K562 (cell line): ENCODE data around the gene PODNL1. TPM values are rescaled to one million over a fixed set of nuclear protein-coding genes. Genes with fewer than 3 reads are reported as not detected.

Source experiments
- ADNP ChIP-seq: fragments of 200-800 bp; sonication (Bioruptor generic); IDR thresholded peaks from 2 replicates; pipeline ENCODE4 v1.6.1; 2016; ENCODE audit warnings: missing genetic modification characterization, missing compliant biosample characterization
- BCOR ChIP-seq: fragments of 450-650 bp; IDR thresholded peaks from 2 replicates; pipeline ENCODE4 v1.6.1; 2016
- CHD4 ChIP-seq: fragments of 200-600 bp; sonication (generic); IDR thresholded peaks from 3 replicates; pipeline ENCODE4 v1.6.1; 2012; ENCODE audit warnings: low read depth, mild to moderate bottlenecking, mixed read lengths, low read length, inconsistent platforms; ENCODE audit not compliant: insufficient read depth, insufficient replicate concordance, poor library complexity, severe bottlenecking
- DPF2 ChIP-seq: fragments of 450-650 bp; IDR thresholded peaks from 2 replicates; pipeline ENCODE4 v1.6.1; 2016
- FOXP1 ChIP-seq: sonication (generic); formaldehyde crosslinking; IDR thresholded peaks from 2 replicates; pipeline ENCODE4 v1.8.0; 2022; ENCODE audit warnings: mild to moderate bottlenecking, missing genetic modification reagents
- HDAC2 ChIP-seq: fragments of 450-650 bp; IDR thresholded peaks from 2 replicates; pipeline ENCODE4 v1.6.1; 2016; ENCODE audit warnings: mild to moderate bottlenecking
- MGA ChIP-seq: fragments of 450-650 bp; IDR thresholded peaks from 2 replicates; pipeline ENCODE4 v1.6.1; 2016; ENCODE audit warnings: mild to moderate bottlenecking, moderate library complexity
- MIER1 ChIP-seq: fragments of 450-650 bp; IDR thresholded peaks from 2 replicates; pipeline ENCODE4 v1.6.1; 2016; ENCODE audit warnings: antibody characterized with exemption, mild to moderate bottlenecking, low read depth
- NFE2L1 ChIP-seq: fragments of 450-650 bp; IDR thresholded peaks from 2 replicates; pipeline ENCODE4 v1.6.1; 2016; ENCODE audit warnings: missing genetic modification characterization, low read depth, mild to moderate bottlenecking, missing compliant biosample characterization, moderate library complexity, borderline replicate concordance
- PCBP1 ChIP-seq: fragments of 200-400 bp; formaldehyde crosslinking; IDR thresholded peaks from 2 replicates; pipeline ENCODE4 v1.6.1; 2018; ENCODE audit warnings: mild to moderate bottlenecking, low read depth, low read length; ENCODE audit not compliant: poor library complexity, severe bottlenecking
- RBM25 ChIP-seq: fragments of 200-400 bp; formaldehyde crosslinking; IDR thresholded peaks from 2 replicates; pipeline ENCODE4 v1.6.1; 2018; ENCODE audit warnings: low read length, low read depth, moderate library complexity; ENCODE audit not compliant: severe bottlenecking
- ZNF121 ChIP-seq: sonication (generic); formaldehyde crosslinking; conservative IDR thresholded peaks from 2 replicates; pipeline ENCODE4 v1.8.0; 2022; ENCODE audit warnings: missing genetic modification reagents
- ZNF212 ChIP-seq: fragments of 450-650 bp; formaldehyde crosslinking; IDR thresholded peaks from 2 replicates; pipeline ENCODE4 v1.4.0; 2020; ENCODE audit warnings: mild to moderate bottlenecking
- polyA plus RNA-seq, 8 experiments: library from polyadenylated mRNA; depleted of rRNA in 4 of 8; stranded (reverse) in 5 of 8; unstranded in 3 of 8; fragments of >200 nt; fragmentation: Nextera tagmentation in 2 of 8; fragmentation: Illumina TruSeq in 1 of 8; extraction: Ambion mirVana in 2 of 8; extraction: Trizol in 1 of 8; gene quantifications; 2 replicates each; pipeline versions ENCODE4 v1.2.1 to v1.2.3, GENCODE V29; 2011 to 2014; ENCODE audit warnings: inconsistent platforms in 1 of 8, missing spikeins in 1 of 8
- total RNA-seq, 7 experiments: library from RNA; depleted of rRNA in 6 of 7; stranded (reverse); fragments of >200 nt in 6 of 7; fragmentation: Illumina TruSeq in 2 of 7; extraction: Trizol in 2 of 7; gene quantifications; 2 replicates each; pipeline versions ENCODE4 v1.2.1 to v1.2.3, GENCODE V29; 2011 to 2021; ENCODE audit warnings: low replicate concordance in 1 of 7
- TF ChIP-seq, protein P1 (sequence below): fragments of 250-450 bp; sonication (Bioruptor Pico); IDR thresholded peaks from 2 replicates; pipeline ENCODE4 v1.4.0; 2020; ENCODE audit warnings: mild to moderate bottlenecking, moderate library complexity, borderline replicate concordance

PODNL1 gene
- total and polyA plus RNA-seq, 9 of the 15 experiments (the other 6 are each of a cell fraction or from before 2014, with no cell fraction given): 0.18 to 0.47 (median 0.23) TPM; not detected in 3

- TF ChIP-seq MGA (no peak), NFE2L1 (tag) (no peak), RBM25 (peak; percentile 65), DPF2 (no peak), MIER1 (no peak), ZNF212 (CRISPR knock-in tag) (no peak), HDAC2 (peak; percentile 68), BCOR (peak; percentile 97), CHD4 (peak; percentile 53), FOXP1 (CRISPR knock-in tag) (no peak), ADNP (tag) (peak; percentile 71), ZNF121 (CRISPR knock-in tag) (no peak), PCBP1 (no peak)
- TF ChIP-seq, protein P1, sequence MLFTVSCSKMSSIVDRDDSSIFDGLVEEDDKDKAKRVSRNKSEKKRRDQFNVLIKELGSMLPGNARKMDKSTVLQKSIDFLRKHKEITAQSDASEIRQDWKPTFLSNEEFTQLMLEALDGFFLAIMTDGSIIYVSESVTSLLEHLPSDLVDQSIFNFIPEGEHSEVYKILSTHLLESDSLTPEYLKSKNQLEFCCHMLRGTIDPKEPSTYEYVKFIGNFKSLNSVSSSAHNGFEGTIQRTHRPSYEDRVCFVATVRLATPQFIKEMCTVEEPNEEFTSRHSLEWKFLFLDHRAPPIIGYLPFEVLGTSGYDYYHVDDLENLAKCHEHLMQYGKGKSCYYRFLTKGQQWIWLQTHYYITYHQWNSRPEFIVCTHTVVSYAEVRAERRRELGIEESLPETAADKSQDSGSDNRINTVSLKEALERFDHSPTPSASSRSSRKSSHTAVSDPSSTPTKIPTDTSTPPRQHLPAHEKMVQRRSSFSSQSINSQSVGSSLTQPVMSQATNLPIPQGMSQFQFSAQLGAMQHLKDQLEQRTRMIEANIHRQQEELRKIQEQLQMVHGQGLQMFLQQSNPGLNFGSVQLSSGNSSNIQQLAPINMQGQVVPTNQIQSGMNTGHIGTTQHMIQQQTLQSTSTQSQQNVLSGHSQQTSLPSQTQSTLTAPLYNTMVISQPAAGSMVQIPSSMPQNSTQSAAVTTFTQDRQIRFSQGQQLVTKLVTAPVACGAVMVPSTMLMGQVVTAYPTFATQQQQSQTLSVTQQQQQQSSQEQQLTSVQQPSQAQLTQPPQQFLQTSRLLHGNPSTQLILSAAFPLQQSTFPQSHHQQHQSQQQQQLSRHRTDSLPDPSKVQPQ (CRISPR knock-in tag): no peak
Observed at GRCh38 chr19:13972368-13973155, 34.3 kb upstream of the PODNL1 start (continued).
